HEK293T (cell line): ENCODE measurements around the gene ATF7.

Source experiments
- BHLHE40 ChIP-seq: fragments of 450-650 bp; IDR thresholded peaks from 2 replicates; pipeline ENCODE4 v1.6.1; 2016; ENCODE audit warnings: mild to moderate bottlenecking, moderate library complexity, borderline replicate concordance
- ELF4 ChIP-seq: fragments of 450-650 bp; IDR thresholded peaks from 2 replicates; pipeline ENCODE4 v1.6.1; 2017; ENCODE audit warnings: antibody characterized with exemption
- FOXK2 ChIP-seq: fragments of 450-650 bp; IDR thresholded peaks from 2 replicates; pipeline ENCODE4 v1.6.1; 2016; ENCODE audit warnings: mild to moderate bottlenecking
- FOXM1 ChIP-seq: fragments of 450-650 bp; IDR thresholded peaks from 2 replicates; pipeline ENCODE4 v1.6.1; 2017; ENCODE audit warnings: mild to moderate bottlenecking, borderline replicate concordance
- LEF1 ChIP-seq: fragments of 450-650 bp; IDR thresholded peaks from 2 replicates; pipeline ENCODE4 v1.6.1; 2017; ENCODE audit warnings: mild to moderate bottlenecking, borderline replicate concordance

DNA sequence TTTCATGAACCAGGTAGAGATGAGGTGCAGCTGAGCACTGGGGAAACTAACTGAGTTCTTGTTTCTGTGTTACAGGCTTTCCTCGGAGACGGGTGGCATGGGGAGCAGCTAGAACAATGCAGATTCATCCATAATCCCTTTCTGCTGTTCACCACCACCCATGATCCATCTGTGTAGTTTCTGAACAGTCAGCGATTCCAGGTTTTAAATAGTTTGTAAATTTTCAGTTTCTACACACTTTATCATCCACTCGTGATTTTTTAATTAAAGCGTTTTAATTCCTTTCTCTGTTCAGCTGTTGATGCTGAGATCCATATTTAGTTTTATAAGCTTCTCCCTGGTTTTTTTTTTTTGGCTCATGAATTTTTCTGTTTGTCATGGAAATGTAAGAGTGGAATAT, 146.9 kb downstream of the ATF7 start:
- TF ChIP-seq BHLHE40 (no peak), LEF1 (no peak), FOXM1 (no peak), FOXK2 (no peak), ELF4 (no peak)
